Naive thymus-derived CD8-positive, alpha-beta T cell (primary cell): ENCODE measurements around the gene RAP2B. TPM values are rescaled to one million over a fixed set of nuclear protein-coding genes. Genes with fewer than 3 reads are reported as not detected.
"Not testable (repeated sequence)": the region's sequence is repeated elsewhere in the genome, so short reads cannot be mapped to it uniquely, and the experiment has no call there.

Experiments
- ATAC-seq, 2 donors: fragments of 150-1000 bp; cut with Tn5 transposase in 1 of 2; sonication (Bioruptor Pico), chemical (Tn5 transposase) in 1 of 2; 1 replicate in 1 of 2; 2 replicates in 1 of 2; pipeline ENCODE4 v1.10.0; 2021; ENCODE audit warnings: mild to moderate bottlenecking in 2 of 2, moderate library complexity in 2 of 2
- POLR2A ChIA-PET: fragments of 350-600 bp; sonication (Branson Sonifier 250); formaldehyde crosslinking; loops from one replicate; lab custom pipeline; 2021; ENCODE audit warnings: antibody characterized with exemption; lab: Charles Lee
- DNase-seq, 10 donors: peaks; one replicate each; pipeline versions ENCODE4 v3.0.0 to v3.0.0-alpha.2; 2020 to 2022
- H3K27ac Mint-ChIP-seq, 10 donors: one replicate each; pipeline ENCODE4 v1.8.0; 2020 to 2022; ENCODE audit warnings: mild to moderate bottlenecking in 10 of 10, mixed read lengths in 10 of 10, moderate library complexity in 4 of 10, inconsistent platforms in 1 of 10
- H3K27me3 Mint-ChIP-seq, 5 donors: one replicate each; pipeline ENCODE4 v1.8.0; 2021 to 2022; ENCODE audit warnings: mixed read lengths in 5 of 5
- H3K36me3 Mint-ChIP-seq, 3 donors: one replicate each; pipeline ENCODE4 v1.8.0; 2020 to 2022; ENCODE audit warnings: mixed read lengths in 3 of 3, mild to moderate bottlenecking in 2 of 3, inconsistent platforms in 1 of 3
- H3K4me1 Mint-ChIP-seq, 4 donors: one replicate each; pipeline ENCODE4 v1.8.0; 2021 to 2022; ENCODE audit warnings: mixed read lengths in 4 of 4
- H3K4me3 Mint-ChIP-seq, 10 donors: one replicate each; pipeline ENCODE4 v1.8.0; 2020 to 2022; ENCODE audit warnings: mild to moderate bottlenecking in 10 of 10, mixed read lengths in 10 of 10, moderate library complexity in 6 of 10, inconsistent platforms in 1 of 10
- H3K9me3 Mint-ChIP-seq, 9 donors: one replicate each; pipeline ENCODE4 v1.8.0; 2020 to 2022; ENCODE audit warnings: mixed read lengths in 9 of 9, mild to moderate bottlenecking in 3 of 9, inconsistent platforms in 1 of 9, moderate library complexity in 1 of 9
- polyA plus RNA-seq, 3 donors: library from polyadenylated mRNA; unstranded; fragments of 300-500 nt; fragmentation: Illumina TruSeq; gene quantifications; one replicate each; pipeline ENCODE4 v1.2.3, GENCODE V29; 2021
- total RNA-seq, 8 experiments: library from RNA in 2 of 8; stranded (reverse) in 2 of 8; gene quantifications; one replicate each; pipeline ENCODE4 v1.2.3 and lab custom pipeline; 2021 to 2026

The RAP2B gene
- total and polyA plus RNA-seq, 5 experiments from 2014 or later = 11.5 to 26.0 (median 13.3) TPM

DNA sequence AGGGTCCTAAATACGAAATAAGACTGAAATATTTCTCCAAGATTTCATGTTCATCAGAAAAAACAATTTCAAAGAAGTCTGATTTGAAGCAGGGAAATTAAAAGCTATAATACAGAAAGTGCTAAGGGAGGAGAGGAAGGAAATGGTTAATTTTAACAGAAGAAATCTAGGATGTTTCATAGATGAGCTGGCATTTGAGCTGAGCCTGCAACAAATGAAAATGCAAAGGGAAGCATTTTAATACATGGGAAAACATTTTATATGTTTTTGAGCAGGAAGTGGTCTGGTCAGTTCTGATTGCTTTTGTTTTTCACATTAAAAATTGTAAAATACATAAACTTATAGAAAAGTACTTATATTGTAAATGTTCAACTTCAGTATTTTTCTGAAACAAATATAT lies 17.2 kb upstream of the RAP2B start:
- POLR2A ChIA-PET = no interaction called here

DNA sequence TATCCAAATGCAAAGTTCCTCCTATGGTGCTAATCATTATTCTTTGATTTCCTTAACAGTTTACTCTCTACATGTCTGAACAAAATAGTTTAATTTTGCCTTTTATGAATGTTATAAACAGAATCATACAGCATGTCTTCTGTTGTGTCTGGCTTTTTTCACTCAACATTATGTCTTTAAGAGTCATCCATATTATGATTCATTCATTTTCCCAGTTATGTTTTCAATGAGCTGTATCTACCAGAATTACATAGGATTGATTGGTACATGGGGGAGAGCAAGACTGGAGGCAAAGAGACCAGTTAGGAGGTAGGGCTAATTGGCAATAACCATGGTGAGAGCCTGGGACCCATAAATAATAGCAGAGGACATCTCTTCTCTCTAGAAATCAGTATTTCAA lies 16.6 kb upstream of the RAP2B start:
- POLR2A ChIA-PET = no interaction called here
- no peaks in the 10 kb centered on the region for H3K27me3 Mint-ChIP-seq
- ATAC-seq = no peak
- H3K27ac Mint-ChIP-seq = peak overlapping the region in 1 of 10 donors; percentile 2
- H3K36me3 Mint-ChIP-seq = no peaks in the 10 kb centered on the region
- H3K4me3 Mint-ChIP-seq = no peak overlapping the region
- no peak for DNase-seq
- peaks cover 0 to 9% (median 0%) of the 10 kb centered on the region in 4 donors for H3K4me1 Mint-ChIP-seq
- H3K9me3 Mint-ChIP-seq = peaks cover 0 to 9% (median 0%) of the 10 kb centered on the region in 9 donors

More for the DNA sequence above, 17.2 kb upstream of the RAP2B start:
- H3K27ac Mint-ChIP-seq = no peak overlapping the region
- peaks cover 0 to 9% (median 0%) of the 10 kb centered on the region in 9 donors for H3K9me3 Mint-ChIP-seq
- no peak for DNase-seq
- peaks cover 0 to 11% (median 0%) of the 10 kb centered on the region in 4 donors for H3K4me1 Mint-ChIP-seq
- H3K36me3 Mint-ChIP-seq = no peaks in the 10 kb centered on the region
- no peak overlapping the region for H3K4me3 Mint-ChIP-seq
- peaks cover 0 to 1% (median 0%) of the 10 kb centered on the region in 5 donors for H3K27me3 Mint-ChIP-seq
- no peak for ATAC-seq

DNA sequence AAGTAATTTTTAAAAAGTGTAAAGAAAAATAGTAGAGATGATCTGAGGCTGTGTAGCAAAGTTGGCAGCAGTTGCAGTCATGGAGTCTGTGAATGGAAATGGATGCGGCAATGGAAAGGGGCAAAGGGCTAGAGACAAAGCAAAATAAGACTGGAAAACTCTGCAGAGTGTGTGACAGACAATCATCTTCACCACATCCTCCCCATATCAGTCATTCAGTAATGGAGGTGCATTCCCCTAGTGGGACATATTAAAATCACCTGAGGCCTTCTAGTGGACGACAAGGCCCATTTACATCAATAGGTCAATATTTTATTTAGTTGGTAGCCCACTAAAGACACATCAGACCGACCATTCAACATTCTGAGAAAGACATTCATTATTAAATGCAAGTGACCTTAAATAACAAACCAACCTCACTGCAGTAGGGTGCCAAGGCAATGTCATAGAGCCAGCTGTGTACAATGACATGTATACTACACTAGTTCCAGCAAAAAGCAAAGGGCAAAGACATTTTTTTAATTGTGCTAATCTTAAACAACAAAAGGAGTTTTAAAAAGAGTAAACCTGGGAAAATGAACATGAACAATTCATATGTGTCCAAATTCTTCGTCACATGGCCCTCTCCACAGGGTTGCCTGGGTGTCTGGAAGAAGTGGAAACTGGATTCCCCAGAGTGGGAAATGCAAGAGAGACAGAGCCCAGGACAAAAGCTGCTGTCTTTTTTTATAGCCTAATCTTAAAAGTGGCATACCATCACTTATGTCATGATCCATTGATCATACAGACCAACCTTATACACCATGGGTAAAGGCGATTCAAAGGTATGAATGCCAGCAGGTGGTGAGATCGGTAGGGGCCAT lies 15.6 kb upstream of the RAP2B start:
- Mint-ChIP-seq H3K36me3 (no peaks in the 10 kb centered on the region), H3K27me3 (no peaks in the 10 kb centered on the region), H3K4me1 (peaks cover 0 to 7% (median 0%) of the 10 kb centered on the region in 4 donors), H3K27ac (no peak overlapping the region), H3K9me3 (peaks cover 0 to 9% (median 0%) of the 10 kb centered on the region in 9 donors), H3K4me3 (no peak overlapping the region)
- ATAC-seq (no peak), DNase-seq (no peak)
- POLR2A ChIA-PET = interaction anchor here (1.4 kb wide), 1 partner anchor 14 kb away, joined by 4 read pairs; no protein-coding TSS in a partner anchor

DNA sequence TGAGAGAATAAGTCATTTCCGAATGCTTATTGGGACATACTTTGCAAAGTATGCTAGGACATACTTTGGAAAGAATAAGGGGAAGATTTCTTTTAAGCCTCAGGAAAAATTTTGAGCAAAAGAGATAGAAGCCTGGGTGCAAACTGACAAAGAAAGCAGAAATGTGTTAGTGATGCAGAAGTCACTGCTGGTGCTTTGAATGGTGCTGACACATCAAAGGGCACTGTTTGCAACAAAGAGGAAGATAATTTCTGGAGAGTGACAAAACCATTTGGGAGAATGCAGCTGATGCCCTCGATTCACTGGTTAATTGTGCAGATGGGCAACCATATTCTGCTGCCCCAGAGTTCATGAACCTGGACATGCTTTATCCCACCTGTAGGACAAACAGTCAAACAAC lies 11.0 kb upstream of the RAP2B start:
- ATAC-seq (no peak), DNase-seq (no peak)
- no peak overlapping the region for H3K27ac Mint-ChIP-seq
- no peaks in the 10 kb centered on the region for H3K36me3 Mint-ChIP-seq
- peaks cover 0 to 9% (median 0%) of the 10 kb centered on the region in 9 donors for H3K9me3 Mint-ChIP-seq
- H3K4me1 Mint-ChIP-seq = no peaks in the 10 kb centered on the region
- H3K4me3 Mint-ChIP-seq = no peak overlapping the region
- H3K27me3 Mint-ChIP-seq = no peaks in the 10 kb centered on the region
- POLR2A ChIA-PET = no interaction called here

DNA sequence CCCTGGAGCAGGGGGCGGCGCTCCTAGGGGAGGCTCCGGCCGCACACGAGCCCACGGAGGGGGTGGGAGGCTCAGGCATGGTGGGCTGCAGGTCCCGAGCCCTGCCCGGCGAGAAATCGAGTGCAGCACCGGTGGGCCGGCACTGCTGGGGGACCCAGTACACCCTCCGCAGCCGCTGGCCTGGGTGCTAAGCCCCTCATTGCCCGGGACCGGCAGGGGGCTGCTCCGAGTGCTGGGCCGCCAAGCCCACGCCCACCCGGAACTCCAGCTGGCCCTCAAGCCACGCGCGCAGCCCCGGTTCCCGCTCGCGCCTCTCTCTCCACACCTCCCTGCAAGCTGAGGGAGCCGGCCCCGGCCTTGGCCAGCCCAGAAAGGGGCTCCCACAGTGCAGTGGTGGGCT lies 6.2 kb upstream of the RAP2B start:
- H3K9me3 Mint-ChIP-seq, H3K36me3 Mint-ChIP-seq, H3K4me3 Mint-ChIP-seq, H3K27me3 Mint-ChIP-seq, ATAC-seq, POLR2A ChIA-PET, H3K27ac Mint-ChIP-seq: not testable (repeated sequence)
- DNase-seq = peak in 1 of 10 donors; percentile 62
- H3K4me1 Mint-ChIP-seq = peaks cover 4 to 10% (median 6%) of the 10 kb centered on the region in 4 donors

DNA sequence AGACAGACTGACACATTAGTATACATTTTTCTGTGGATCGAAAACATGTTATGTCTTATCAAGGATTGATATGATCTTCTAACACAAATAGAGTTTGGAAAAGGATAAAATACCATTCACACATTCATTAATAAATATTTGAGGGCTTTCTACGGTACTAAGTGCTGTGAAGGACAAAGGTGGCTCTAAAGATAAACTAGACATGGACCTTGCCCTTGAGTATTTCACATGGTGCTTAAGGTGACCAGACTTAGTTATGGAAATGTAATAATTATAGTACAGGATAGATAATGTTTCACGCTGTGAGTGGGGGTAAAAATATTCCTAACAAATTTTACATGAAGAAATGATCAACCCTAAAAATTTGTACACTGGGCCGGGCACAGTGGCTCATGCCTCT lies 3.8 kb upstream of the RAP2B start:
- H3K9me3 Mint-ChIP-seq = no peaks in the 10 kb centered on the region
- H3K36me3 Mint-ChIP-seq = no peaks in the 10 kb centered on the region
- peaks cover 6 to 10% (median 7%) of the 10 kb centered on the region in 4 donors for H3K4me1 Mint-ChIP-seq
- H3K27me3 Mint-ChIP-seq = no peaks in the 10 kb centered on the region
- no peak for DNase-seq
- H3K4me3 Mint-ChIP-seq = no peak overlapping the region
- POLR2A ChIA-PET = no interaction called here
- peak overlapping the region in 1 of 10 donors; percentile 21 for H3K27ac Mint-ChIP-seq
- ATAC-seq = no peak

DNA sequence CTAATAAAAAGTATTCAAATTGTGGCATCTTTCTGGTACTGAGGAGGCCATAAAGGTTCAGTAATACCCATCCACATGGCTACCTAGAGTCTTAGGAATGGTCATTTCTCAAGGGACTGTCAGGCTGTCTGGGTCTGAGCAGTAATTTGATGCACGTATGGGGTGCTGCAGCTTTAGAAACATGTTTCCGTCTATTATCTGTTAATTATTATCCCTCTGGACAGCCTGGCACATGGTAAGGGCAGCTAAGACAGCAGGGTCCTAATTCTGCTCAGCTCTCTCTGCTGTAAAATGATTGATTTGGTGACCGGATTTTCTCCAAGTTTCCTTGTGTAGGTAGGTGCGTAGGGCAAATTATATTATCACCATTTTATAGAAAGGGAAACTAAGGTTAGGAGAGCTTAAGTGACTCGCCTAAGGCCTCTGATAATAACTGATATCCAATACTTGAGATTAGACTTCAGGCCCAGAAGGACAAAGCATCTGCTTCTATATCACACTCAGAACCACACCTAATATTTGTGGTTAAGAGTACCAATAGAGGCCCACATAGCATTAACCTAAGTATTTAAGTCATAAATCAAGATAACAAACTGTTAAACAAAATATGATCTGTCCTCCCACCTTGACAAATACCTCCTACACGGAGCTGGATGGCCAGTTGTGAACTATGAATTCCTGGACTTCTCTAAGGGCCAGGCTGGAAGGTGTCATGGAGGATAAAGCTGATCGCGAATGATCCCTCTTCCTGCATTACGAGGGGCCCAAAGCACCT lies 2.9 kb upstream of the RAP2B start:
- ATAC-seq (no peak), DNase-seq (no peak)
- POLR2A ChIA-PET = interaction anchor here (1.3 to 5.3 kb wide), 2 partner anchors 63 to 131 kb away, joined by 7 to 67 read pairs; no protein-coding TSS in a partner anchor
- peak overlapping the region in 5 of 10 donors; percentile 34 to 97 (median 84) for H3K27ac Mint-ChIP-seq
- H3K4me3 Mint-ChIP-seq = peak overlapping the region; percentile 29 to 100 (median 99)
- H3K4me1 Mint-ChIP-seq = peaks cover 12 to 19% (median 14%) of the 10 kb centered on the region in 4 donors
- no peaks in the 10 kb centered on the region for H3K36me3 Mint-ChIP-seq
- H3K27me3 Mint-ChIP-seq = no peaks in the 10 kb centered on the region
- no peaks in the 10 kb centered on the region for H3K9me3 Mint-ChIP-seq

DNA sequence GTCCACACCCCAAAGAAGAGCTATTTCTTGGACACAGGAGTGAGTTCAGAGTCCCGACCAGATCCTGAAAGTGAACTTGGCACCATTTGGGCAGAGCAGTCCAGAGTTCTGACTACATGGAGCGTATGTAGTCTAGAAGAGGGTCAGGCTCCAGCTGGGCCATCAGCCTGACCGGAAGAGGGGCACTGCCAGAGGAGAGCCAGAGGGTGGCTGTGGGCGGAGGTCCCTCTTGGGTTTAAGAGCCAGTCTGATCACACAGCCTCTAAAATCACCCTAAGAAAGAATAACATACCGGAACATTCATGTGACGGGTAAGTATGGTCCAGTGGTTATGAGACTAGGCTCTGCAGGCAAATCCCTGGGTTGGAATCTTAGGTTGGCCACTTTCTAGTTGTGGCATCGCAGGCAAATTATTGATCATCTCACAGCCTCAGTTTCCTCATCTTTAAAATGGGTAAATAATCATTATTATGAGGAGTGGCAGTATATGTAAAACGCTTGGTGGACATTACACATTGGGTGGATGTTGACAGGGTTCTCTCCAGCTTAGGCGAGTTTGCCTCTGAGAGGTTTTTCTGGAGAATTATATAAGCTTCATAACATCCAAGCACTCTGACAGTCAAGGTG lies 2.1 kb upstream of the RAP2B start:
- POLR2A ChIA-PET = interaction anchor here (1.0 to 5.9 kb wide), 8 partner anchors 13 to 1164 kb away, joined by 4 to 67 read pairs (median 7); partner anchors contain the start of gene DHX36
- peak overlapping the region; percentile 96 to 100 (median 99) for H3K4me3 Mint-ChIP-seq
- no peaks in the 10 kb centered on the region for H3K27me3 Mint-ChIP-seq
- DNase-seq = no peak
- ATAC-seq = no peak
- no peaks in the 10 kb centered on the region for H3K9me3 Mint-ChIP-seq
- peaks cover 18 to 27% (median 21%) of the 10 kb centered on the region in 4 donors for H3K4me1 Mint-ChIP-seq
- no peaks in the 10 kb centered on the region for H3K36me3 Mint-ChIP-seq
- H3K27ac Mint-ChIP-seq = peak overlapping the region; percentile 94 to 98 (median 97)

DNA sequence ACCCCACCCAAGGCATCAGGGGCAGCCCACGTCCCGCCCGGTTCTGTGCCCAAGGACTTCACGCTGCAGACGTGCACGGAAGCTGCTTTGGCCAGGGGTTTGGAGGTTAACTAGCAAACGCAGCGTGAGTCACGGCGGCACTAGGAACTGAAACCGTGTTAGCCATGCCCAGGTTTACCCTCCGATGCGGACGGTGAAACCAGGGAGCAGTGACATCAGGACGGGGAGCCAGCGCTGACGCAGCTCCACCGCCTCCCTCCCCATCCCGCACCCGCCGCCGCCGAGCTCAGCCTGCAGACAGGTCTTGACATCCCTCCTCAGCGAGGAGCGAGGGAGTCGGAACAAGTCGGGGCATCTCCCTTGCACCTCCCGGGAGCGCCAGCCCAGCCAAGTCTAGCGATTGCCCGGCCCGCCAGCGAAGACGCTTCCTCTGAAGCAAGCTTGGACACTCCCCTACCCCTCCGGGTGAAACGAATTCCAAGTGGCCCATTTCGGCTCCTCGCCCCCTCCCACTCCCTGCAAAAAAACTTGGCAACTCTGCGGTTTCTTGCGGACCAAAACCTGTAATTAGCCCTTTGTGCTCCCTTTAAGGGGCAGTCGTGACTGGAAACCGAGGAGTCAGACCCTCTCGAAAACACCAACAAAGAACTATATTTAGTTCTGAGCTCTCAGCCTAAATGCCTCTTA lies 1.4 kb upstream of the RAP2B start:
- peak; percentile 6 to 11 for ATAC-seq
- peak overlapping the region; percentile 94 to 98 (median 97) for H3K27ac Mint-ChIP-seq

DNA sequence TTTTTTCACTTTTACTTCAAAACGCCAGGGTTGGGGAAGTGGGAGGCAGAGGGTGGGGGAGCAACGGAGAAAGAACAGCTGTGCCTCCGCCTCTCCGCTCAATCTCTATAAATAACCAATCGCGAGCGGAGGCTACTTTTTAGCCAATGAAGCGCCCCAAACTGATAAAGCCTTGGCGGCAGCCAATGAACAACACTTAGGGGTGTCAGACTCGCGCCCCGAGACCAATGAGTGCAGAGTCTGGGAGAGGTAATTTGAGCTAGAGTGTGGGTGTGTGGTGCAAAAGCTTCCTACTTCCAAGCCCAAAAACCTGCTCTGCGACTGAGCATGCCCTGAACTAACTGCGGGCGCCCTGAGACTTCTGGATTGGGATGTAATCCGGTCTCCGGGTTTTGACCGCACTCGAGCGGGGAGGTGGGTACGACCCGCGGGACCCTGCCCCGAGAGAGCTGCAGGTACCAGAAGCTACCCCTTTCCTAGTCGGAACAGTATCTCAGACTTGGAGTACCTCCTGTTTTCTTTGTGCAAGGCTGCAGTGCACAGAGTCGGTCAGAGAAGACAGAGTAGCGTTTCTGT lies 800 bp upstream of the RAP2B start:
- peak in 9 of 10 donors; percentile 71 to 96 (median 91) for DNase-seq

More for the DNA sequence above, 1.4 kb upstream of the RAP2B start:
- Mint-ChIP-seq H3K9me3 (no peaks in the 10 kb centered on the region), H3K4me3 (peak overlapping the region; percentile 96 to 100 (median 99)), H3K36me3 (peaks cover 0 to 2% (median 0%) of the 10 kb centered on the region in 3 donors), H3K4me1 (peaks cover 25 to 34% (median 28%) of the 10 kb centered on the region in 4 donors), H3K27me3 (no peaks in the 10 kb centered on the region)
- POLR2A ChIA-PET = interaction anchor here (0.6 to 5.9 kb wide), 20 partner anchors 12 to 1164 kb away, joined by 3 to 67 read pairs (median 5); partner anchors contain the start of gene DHX36
- peak; percentile 48 to 81 (median 58) for DNase-seq

More for the DNA sequence above, 800 bp upstream of the RAP2B start:
- POLR2A ChIA-PET = interaction anchor here (0.6 to 5.9 kb wide), 20 partner anchors 11 to 1163 kb away, joined by 3 to 67 read pairs (median 5); partner anchors contain the start of gene DHX36
- H3K9me3 Mint-ChIP-seq = no peaks in the 10 kb centered on the region
- peak overlapping the region; percentile 94 to 98 (median 97) for H3K27ac Mint-ChIP-seq
- peak; percentile 78 to 83 for ATAC-seq
- H3K36me3 Mint-ChIP-seq = peaks cover 0 to 2% (median 0%) of the 10 kb centered on the region in 3 donors
- H3K27me3 Mint-ChIP-seq = no peaks in the 10 kb centered on the region
- peak overlapping the region; percentile 96 to 100 (median 99) for H3K4me3 Mint-ChIP-seq
- H3K4me1 Mint-ChIP-seq = peaks cover 29 to 40% (median 34%) of the 10 kb centered on the region in 4 donors
